HPDE6-E6E7 (cell line): Measurements from ENCODE around the gene MVD.

Experiments
- DNase-seq: peaks from one replicate; pipeline ENCODE4 v3.0.0; 2011; ENCODE audit warnings: missing footprints; ENCODE audit errors: extremely low spot score

MVD gene

GRCh38 chr16:88655733-88656281 is 7.1 kb downstream of the MVD start:
- no peak for DNase-seq

GRCh38 chr16:88655053-88655732 is 7.7 kb downstream of the MVD start:
- no peak for DNase-seq

GRCh38 chr16:88654363-88655052 is 8.4 kb downstream of the MVD start:
- no peak for DNase-seq

- no peak for DNase-seq
Measured at GRCh38 chr16:88653596-88654362, 9.1 kb downstream of the MVD start.

- no peak for DNase-seq
Measured at GRCh38 chr16:88653101-88653500, 9.8 kb downstream of the MVD start.

- no peak for DNase-seq
Measured at GRCh38 chr16:88652762-88653063, 10.2 kb downstream of the MVD start.

- no peak for DNase-seq
Measured at GRCh38 chr16:88651989-88652761, 10.7 kb downstream of the MVD start.

GRCh38 chr16:88651276-88651988 is 11.5 kb downstream of the MVD start:
- no peak for DNase-seq

- DNase-seq: peak; percentile 90
Measured at GRCh38 chr16:88650749-88651275, 12.1 kb downstream of the MVD start, which contains the start of gene CYBA. CYBA (minus strand) TSS chr16:88651053; CDS start chr16:88651013, 40 bp downstream.

- no peak for DNase-seq
Measured at GRCh38 chr16:88649924-88650748, 12.8 kb downstream of the MVD start.

GRCh38 chr16:88649195-88649923 is 13.5 kb downstream of the MVD start:
- DNase-seq: no peak

- no peak for DNase-seq
Measured at GRCh38 chr16:88647178-88648070, 15.5 kb downstream of the MVD start.

- DNase-seq: no peak
Measured at GRCh38 chr16:88646345-88647034, 16.4 kb downstream of the MVD start.

- no peak for DNase-seq
Measured at GRCh38 chr16:88645941-88646340, 16.9 kb downstream of the MVD start.

- DNase-seq: no peak
Measured at GRCh38 chr16:88645455-88645854, 17.4 kb downstream of the MVD start.

- DNase-seq: no peak
Measured at GRCh38 chr16:88643644-88643932, 19.3 kb downstream of the MVD start.

- DNase-seq: no peak
Measured at GRCh38 chr16:88642881-88643643, 19.8 kb downstream of the MVD start.
